ENCODE measurements around the gene ZNF425.

DNA sequence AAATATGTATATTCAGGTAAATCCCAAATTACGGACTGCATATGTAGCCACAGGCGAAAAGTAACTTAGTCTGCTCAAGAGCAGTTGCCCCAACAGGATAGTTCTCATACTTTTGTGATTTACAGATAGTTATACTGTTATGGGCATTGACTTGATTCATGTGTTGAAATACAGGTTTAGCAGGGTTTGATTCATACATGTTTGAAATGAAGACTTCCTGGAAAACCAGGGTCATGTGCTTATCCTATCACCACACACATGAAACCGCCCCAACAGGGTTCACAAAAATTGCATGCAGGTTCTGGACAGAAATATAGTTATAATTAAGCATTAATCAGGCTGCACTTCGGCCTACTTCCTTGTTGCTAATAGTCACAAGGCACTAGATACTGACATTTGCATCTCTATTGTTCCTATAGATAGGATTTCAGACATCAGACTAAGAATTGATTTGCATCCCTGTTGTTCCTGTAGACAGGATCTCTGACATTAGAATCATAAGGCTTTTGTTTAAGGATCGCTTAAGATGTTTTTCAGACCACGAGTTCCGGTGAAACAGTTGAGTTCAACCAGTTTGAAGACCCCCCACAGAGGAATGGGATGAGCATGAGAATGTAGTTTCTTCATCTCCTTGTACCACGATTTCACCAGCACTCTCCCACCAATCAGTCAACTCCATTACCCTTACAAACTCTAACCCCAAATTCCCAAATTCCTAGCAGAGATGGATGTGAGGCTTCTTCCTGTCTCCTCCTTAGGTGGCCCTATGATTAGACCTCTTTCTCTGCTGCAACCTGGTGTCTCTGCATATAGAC lies 19.1 kb upstream of the ZNF425 start:
- TF ChIP-seq, protein P1, sequence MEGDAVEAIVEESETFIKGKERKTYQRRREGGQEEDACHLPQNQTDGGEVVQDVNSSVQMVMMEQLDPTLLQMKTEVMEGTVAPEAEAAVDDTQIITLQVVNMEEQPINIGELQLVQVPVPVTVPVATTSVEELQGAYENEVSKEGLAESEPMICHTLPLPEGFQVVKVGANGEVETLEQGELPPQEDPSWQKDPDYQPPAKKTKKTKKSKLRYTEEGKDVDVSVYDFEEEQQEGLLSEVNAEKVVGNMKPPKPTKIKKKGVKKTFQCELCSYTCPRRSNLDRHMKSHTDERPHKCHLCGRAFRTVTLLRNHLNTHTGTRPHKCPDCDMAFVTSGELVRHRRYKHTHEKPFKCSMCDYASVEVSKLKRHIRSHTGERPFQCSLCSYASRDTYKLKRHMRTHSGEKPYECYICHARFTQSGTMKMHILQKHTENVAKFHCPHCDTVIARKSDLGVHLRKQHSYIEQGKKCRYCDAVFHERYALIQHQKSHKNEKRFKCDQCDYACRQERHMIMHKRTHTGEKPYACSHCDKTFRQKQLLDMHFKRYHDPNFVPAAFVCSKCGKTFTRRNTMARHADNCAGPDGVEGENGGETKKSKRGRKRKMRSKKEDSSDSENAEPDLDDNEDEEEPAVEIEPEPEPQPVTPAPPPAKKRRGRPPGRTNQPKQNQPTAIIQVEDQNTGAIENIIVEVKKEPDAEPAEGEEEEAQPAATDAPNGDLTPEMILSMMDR (IDR thresholded peaks at IDR 0.05) = no peak
- no peak for TF ChIP-seq SIN3A (IDR thresholded peaks at IDR 0.05; ENCODE audit: borderline replicate concordance, insufficient read depth, low read depth, low read length)

All from Panc1 (cell line).